Measurements from ENCODE around the gene PEF1.

Gene PEF1

DNA sequence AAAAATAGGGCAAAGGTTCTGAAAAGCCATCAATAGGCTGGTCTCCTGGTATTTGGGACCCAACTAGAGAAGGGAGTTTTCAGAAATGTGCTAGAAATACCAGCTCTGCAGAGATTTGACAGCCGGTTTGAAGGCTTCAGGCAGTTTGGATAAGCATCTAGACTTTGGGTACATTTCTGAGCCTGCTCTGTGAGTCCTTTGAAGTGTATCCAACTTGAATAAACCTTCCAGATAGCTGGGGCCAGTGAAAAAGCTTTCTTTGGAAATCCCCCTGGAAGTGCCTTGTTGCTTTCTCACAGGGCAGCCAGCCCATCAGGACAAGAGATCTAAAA, 6.4 kb upstream of the PEF1 start:
- Mint-ChIP-seq H3K4me1 (peaks cover 3% of the 10 kb centered on the region), H3K27me3 (no peaks in the 10 kb centered on the region), H3K4me3 (no peak overlapping the region), H3K27ac (no peak overlapping the region), H3K9me3 (no peaks in the 10 kb centered on the region)
- DNase-seq (no peak), ATAC-seq (no peak)

GRCh38 chr1:31650161-31651088, 5.7 kb upstream of the PEF1 start:
- ATAC-seq (no peak), DNase-seq (no peak)
- peaks cover 9% of the 10 kb centered on the region for H3K4me1 Mint-ChIP-seq
- H3K27me3 Mint-ChIP-seq, result no peaks in the 10 kb centered on the region
- H3K9me3 Mint-ChIP-seq, result no peaks in the 10 kb centered on the region
- no peak overlapping the region for H3K27ac Mint-ChIP-seq
- H3K4me3 Mint-ChIP-seq, result no peak overlapping the region

- no peak overlapping the region for H3K27ac Mint-ChIP-seq
Observed at GRCh38 chr1:31648641-31649357, 4.1 kb upstream of the PEF1 start.

DNA sequence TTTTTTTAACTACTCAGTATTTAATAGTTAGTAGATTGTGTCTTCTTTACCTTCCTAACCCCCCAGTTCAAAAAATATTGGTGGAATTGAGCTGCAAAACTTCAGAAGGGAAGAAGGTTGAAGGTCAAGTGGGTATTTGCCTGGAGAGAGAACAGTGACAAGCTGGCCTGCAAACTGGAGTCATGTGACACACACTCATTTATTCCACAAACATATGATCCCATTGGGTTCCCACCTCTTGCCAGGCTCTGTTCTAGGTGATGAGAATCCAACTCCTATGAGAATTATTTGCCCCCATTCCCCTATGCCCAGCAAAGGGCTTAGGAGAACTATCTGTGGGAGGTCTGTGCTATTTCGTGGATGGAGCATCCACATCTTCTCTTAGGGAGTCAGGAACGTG, 3.5 kb upstream of the PEF1 start:
- Mint-ChIP-seq H3K27me3 (no peaks in the 10 kb centered on the region), H3K4me1 (peaks cover 20% of the 10 kb centered on the region), H3K27ac (no peak overlapping the region), H3K4me3 (no peak overlapping the region), H3K9me3 (no peaks in the 10 kb centered on the region)
- DNase-seq (no peak), ATAC-seq (no peak)

More at GRCh38 chr1:31648641-31649357, 4.1 kb upstream of the PEF1 start:
- Mint-ChIP-seq H3K9me3 (no peaks in the 10 kb centered on the region), H3K4me1 (peaks cover 15% of the 10 kb centered on the region), H3K27me3 (no peaks in the 10 kb centered on the region), H3K4me3 (no peak overlapping the region)
- ATAC-seq, result no peak
- no peak for DNase-seq

DNA sequence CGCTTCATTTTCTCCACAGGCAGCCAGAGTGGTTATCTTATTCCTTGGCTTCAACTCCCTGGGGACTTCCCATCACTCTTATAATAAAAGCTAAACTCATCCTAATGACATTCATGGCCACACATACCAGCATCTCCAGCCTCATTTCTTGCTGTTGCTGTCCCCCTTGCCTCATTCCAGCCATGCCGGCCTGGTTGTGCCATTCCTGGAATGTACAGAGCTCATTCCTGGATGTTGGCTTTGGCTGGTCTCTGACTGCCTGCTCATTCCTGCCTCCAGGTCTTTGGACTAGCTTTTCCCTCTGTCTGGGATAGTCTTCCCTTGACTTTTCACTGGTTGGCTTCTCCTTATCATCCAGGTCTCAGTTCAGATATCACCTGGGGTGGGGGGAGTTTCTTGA, 2.4 kb upstream of the PEF1 start:
- Mint-ChIP-seq H3K27me3 (no peaks in the 10 kb centered on the region), H3K4me3 (peak overlapping the region in 1 of 2 donors; percentile 6), H3K4me1 (peaks cover 20% of the 10 kb centered on the region), H3K9me3 (no peaks in the 10 kb centered on the region), H3K27ac (no peak overlapping the region)
- ATAC-seq (no peak), DNase-seq (no peak)

DNA sequence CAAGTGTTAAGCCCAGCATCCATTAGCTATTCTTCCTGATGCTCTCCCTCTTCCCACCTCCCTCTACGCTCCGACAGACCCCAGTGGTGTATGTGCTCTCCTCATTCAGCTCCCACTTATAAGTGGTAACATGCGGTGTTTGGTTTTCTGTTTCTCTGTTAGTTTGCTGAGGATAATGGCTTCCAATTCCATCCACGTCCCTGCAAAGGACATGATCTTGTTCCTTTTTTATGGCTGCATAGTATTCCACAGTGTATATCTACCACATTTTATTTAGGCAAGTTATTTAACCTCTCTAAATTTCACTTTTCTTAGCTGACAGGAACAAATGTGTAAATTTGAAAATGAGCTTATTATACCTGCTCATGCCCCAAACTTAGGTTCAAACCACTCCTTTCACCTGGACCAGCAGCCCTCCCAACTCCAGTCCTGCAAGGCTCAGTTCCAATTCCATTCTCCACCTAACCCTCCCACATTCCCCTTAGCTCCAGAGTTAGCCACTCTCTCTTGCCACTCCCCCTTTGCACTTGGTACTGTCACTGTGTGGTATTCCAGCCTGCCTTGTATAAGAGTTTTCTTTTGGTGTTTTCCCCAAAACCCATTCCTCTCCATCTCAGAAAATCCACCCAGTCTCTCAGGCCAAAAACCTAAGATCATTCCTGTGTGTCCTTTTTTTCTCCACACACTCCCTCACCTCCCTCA, 1.7 kb upstream of the PEF1 start:
- H3K4me1 Mint-ChIP-seq, result peaks cover 20% of the 10 kb centered on the region
- H3K27me3 Mint-ChIP-seq, result no peaks in the 10 kb centered on the region
- DNase-seq, result no peak
- no peak overlapping the region for H3K27ac Mint-ChIP-seq
- peak overlapping the region; percentile 97 to 98 for H3K4me3 Mint-ChIP-seq
- no peak for ATAC-seq
- no peaks in the 10 kb centered on the region for H3K9me3 Mint-ChIP-seq

- ATAC-seq (no peak), DNase-seq (no peak)
- peak overlapping the region; percentile 97 to 98 for H3K4me3 Mint-ChIP-seq
- H3K4me1 Mint-ChIP-seq, result peaks cover 20% of the 10 kb centered on the region
- H3K27ac Mint-ChIP-seq, result peak overlapping the region; percentile 100
- no peaks in the 10 kb centered on the region for H3K9me3 Mint-ChIP-seq
- H3K27me3 Mint-ChIP-seq, result no peaks in the 10 kb centered on the region
Observed at GRCh38 chr1:31645274-31645568, 545 bp upstream of the PEF1 start.

DNA sequence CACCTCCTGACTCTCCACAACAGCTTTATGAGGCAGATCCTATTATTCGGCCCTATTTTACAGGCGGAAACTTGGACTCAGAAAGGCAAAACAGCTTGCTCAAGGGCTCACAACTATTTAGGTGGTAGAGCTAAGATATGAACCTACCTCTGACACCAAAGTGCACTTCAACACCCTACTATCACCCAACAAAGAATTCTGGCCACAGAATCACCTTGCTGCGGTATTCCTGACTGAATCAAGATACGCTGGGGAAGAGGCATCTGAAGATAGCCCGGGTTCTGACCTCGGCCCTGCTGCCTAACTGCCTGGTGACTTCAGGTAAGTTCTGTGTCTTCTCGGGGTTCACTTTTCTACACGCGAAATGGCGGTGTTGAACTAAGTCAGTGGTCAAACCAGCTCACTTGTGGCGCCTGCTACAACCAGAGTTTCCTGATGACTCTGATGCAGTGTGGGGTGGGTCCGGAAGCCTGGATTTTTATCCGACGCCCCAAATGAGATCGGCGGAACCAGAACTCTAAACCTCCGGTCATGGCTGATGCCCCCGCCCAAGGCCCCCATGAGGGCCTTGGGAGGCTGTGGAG, 608 bp downstream of the PEF1 start:
- peaks cover 20% of the 10 kb centered on the region for H3K4me1 Mint-ChIP-seq
- H3K4me3 Mint-ChIP-seq, result peak overlapping the region; percentile 97 to 98
- H3K9me3 Mint-ChIP-seq, result no peaks in the 10 kb centered on the region
- ATAC-seq, result peak; percentile 70
- no peak for DNase-seq
- H3K27ac Mint-ChIP-seq, result peak overlapping the region; percentile 100
- no peaks in the 10 kb centered on the region for H3K27me3 Mint-ChIP-seq

DNA sequence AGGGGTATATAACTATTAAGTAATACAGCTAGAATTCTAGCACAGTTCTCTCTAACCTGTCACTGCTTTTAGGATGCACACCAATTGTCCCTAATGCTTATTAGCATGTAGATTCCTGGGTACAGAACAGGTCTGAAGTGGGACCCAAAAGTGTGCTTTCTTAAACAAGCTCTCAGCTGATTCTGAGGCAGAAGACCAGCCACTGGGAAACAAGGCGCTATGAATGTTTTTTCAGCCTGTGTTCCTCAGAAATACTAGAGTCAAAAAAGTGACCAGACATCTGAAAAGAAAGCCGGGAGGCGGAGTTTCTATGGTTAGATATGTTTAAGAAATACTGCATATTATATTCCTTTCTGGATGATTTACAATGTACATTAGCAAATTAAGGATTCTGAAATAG, 1.8 kb downstream of the PEF1 start:
- Mint-ChIP-seq H3K27me3 (no peaks in the 10 kb centered on the region), H3K4me3 (no peak overlapping the region), H3K9me3 (no peaks in the 10 kb centered on the region), H3K4me1 (peaks cover 20% of the 10 kb centered on the region), H3K27ac (no peak overlapping the region)
- DNase-seq, result no peak
- ATAC-seq, result no peak

GRCh38 chr1:31642366-31642765, 2.3 kb downstream of the PEF1 start:
- DNase-seq, result no peak

GRCh38 chr1:31640964-31641363, 3.7 kb downstream of the PEF1 start:
- Mint-ChIP-seq H3K4me3 (no peak overlapping the region), H3K27me3 (no peaks in the 10 kb centered on the region), H3K9me3 (no peaks in the 10 kb centered on the region), H3K27ac (no peak overlapping the region), H3K4me1 (peaks cover 17% of the 10 kb centered on the region)
- ATAC-seq (no peak), DNase-seq (no peak)

More at GRCh38 chr1:31642366-31642765, 2.3 kb downstream of the PEF1 start:
- Mint-ChIP-seq H3K27ac (no peak overlapping the region), H3K27me3 (no peaks in the 10 kb centered on the region), H3K9me3 (no peaks in the 10 kb centered on the region), H3K4me1 (peaks cover 20% of the 10 kb centered on the region), H3K4me3 (no peak overlapping the region)
- no peak for ATAC-seq

DNA sequence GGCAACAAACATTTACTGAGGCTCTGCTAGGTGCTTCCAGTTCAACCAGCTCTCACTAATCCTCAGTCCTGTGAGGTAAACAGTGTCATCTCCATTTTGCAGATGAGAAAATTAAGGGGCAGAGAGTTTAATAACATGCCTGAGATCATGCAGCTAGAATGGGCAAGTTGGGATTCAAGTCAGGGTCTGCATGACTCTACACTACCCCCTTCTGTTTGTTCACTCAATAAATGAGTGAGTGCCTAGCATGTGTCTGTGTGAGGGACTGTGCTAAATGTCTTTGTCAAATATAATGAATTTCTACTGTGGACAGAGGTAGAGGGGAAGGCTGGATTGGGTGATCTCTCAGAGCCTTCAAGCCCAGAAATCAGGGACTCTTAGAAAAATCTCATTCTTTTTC, 4.5 kb downstream of the PEF1 start:
- ATAC-seq, result no peak
- H3K4me1 Mint-ChIP-seq, result peaks cover 9% of the 10 kb centered on the region
- H3K27ac Mint-ChIP-seq, result no peak overlapping the region
- no peaks in the 10 kb centered on the region for H3K9me3 Mint-ChIP-seq
- no peak for DNase-seq
- no peaks in the 10 kb centered on the region for H3K27me3 Mint-ChIP-seq
- H3K4me3 Mint-ChIP-seq, result no peak overlapping the region

DNA sequence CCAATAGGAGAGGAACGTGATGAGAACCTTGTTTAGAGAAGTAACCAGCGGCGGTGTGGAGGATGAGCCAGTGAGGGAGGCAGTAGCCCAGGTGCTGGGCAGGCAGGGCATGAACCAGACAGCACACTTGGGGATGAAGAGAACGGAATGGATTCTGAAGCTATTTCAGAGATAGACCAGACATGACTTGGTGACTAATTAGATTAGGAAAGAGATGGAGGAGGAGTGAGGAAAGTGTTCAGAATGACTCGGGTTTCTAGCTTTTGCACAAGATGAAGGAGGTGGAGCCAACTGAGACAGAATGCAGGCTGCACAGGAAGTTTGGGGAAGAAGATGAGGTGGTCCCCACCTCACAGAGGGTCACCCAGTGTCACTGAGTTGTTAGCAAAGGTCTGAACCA, 5.1 kb downstream of the PEF1 start:
- H3K4me3 Mint-ChIP-seq, result no peak overlapping the region
- no peaks in the 10 kb centered on the region for H3K9me3 Mint-ChIP-seq
- no peaks in the 10 kb centered on the region for H3K27me3 Mint-ChIP-seq
- no peak for ATAC-seq
- H3K27ac Mint-ChIP-seq, result no peak overlapping the region
- H3K4me1 Mint-ChIP-seq, result peaks cover 7% of the 10 kb centered on the region
- no peak for DNase-seq

DNA sequence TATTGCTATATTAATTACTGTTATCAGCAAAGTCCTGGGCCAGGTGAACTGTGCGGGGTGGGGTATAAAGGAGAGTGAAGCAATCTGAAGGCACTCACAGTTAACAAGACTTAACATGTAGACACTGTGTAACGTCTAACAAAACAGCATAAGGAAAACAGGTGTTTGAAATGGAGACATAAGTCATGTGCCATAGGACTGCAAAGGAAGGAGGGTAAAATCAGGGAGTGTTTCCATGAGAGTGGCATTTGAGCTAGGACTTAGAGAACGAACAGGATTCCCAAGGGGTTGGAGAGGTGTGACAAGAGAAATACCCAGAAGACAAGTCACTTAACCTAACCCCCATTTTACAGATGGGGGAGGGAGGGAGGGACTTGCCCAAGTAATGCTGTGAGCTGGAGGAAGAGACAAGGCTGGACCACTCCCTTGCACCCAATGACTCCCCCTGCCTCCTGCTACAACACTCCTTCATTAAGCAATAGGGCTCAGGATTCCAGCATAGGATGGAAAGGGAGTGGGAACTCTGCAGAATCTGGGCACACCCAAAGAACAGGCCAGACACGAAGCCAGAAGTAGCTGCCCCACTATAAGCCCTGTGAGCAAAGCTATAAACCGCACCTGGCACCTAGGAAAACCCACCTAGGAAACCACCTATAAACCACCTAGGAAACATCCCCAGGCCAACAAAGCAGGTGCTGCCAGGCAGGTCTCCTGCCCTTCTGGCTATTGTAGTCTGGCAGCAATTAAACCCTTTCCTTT, 6.6 kb downstream of the PEF1 start:
- Mint-ChIP-seq H3K4me1 (no peaks in the 10 kb centered on the region), H3K27ac (no peak overlapping the region), H3K4me3 (no peak overlapping the region), H3K27me3 (no peaks in the 10 kb centered on the region), H3K9me3 (no peaks in the 10 kb centered on the region)
- ATAC-seq (no peak), DNase-seq (no peak)

DNA sequence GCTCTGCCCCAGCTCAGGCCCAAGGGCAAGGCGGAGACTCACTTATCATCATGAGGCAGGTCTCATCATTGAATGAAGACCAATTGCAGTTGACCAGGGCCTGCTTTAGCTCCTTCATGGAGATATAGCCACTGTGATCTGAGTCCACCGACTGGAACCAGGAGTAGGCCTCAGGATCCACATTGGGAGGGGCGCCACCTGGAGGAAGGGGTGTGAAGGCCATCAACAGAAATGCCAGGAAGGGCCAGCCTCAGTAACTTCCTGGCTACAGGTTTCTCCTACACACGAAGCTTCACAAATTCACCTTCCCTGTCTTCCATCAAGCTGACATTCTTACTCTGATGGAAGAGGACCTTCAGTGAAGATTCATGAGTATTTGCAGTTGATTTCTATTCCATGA, 11.6 kb downstream of the PEF1 start:
- ATAC-seq, result no peak
- peak in 1 of 2 donors; percentile 37 for DNase-seq
- no peaks in the 10 kb centered on the region for H3K9me3 Mint-ChIP-seq
- no peaks in the 10 kb centered on the region for H3K27me3 Mint-ChIP-seq
- H3K4me3 Mint-ChIP-seq, result no peak overlapping the region
- H3K4me1 Mint-ChIP-seq, result no peaks in the 10 kb centered on the region
- peak overlapping the region in 1 of 2 donors; percentile 27 for H3K27ac Mint-ChIP-seq

Data from stimulated activated naive CD8-positive, alpha-beta T cell treated with anti-CD3 and anti-CD28 coated beads, Interleukin-15, amount 100 ng/mL, for 72 hours (primary cell).